NCI-H510A treated with DMSO at 0.1 percent for 48 hours (cell line): ENCODE results near the gene ISY1.
"Not testable (repeated sequence)": the region's sequence is repeated elsewhere in the genome, so short reads cannot be mapped to it uniquely, and the experiment has no call there.

ENCODE experiments used
- DNase-seq: peaks from one replicate; lab custom pipeline; 2025; lab: John Stamatoyannopoulos, UW

ISY1 gene

DNA sequence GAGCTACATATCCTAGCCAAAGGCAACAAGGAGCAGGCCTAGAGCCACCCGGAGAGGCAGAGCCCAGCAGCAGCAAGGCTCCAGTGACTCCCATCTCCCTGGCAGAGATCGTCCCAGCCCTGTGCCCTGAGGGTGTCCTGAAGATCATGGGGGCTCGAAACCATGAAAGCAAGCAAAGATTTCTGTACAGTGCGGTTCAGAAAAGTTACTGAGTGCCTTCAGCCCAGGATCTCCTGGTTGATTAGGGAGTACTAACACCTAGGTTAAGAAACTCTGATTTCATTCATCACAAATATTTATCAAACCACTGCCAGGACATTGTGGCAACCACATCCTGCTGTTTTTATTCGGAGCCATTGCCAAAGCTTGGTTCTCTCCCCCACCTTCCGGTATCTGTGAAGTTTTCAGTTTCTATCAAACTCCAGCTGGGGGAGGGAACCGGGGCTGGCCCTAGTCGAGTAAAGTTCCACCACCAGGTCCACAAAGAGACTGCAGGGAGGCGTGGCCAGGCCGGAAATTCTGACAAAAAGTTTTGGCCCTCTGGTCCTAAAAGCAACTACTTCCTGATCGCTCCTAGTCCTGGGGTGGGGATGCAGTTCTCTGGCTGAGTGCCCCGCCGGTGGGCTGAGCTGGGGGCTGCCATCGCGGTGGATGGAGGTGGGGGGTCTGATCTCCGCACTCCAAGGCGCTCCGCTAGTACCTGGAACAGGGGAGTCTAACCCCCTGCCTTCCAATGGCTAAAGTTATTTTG is 40.4 kb downstream of the ISY1 start:
- peak; percentile 14 for DNase-seq

- DNase-seq: peak; percentile 17
Measured at GRCh38 chr3:129119365-129120100, 41.3 kb downstream of the ISY1 start.

DNA sequence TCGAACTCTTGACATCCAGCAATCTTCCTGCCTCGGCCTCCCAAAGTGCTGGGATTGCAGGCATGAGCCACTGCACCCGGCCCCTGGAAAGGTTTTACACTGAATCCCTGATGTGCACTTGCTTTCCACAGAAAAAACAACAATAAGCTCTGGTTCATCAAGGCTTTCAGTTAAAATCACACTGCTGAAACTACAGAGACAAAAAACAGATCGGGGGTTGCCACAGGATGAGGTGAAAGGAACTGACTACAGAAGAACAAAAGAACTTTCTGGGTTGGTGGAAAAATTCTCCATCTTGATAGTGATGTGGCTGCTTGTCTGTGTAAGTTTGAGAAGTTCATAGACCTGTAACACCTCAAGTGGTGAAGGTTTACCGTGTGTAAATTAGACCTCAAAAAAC is 42.1 kb downstream of the ISY1 start:
- DNase-seq: no peak

DNA sequence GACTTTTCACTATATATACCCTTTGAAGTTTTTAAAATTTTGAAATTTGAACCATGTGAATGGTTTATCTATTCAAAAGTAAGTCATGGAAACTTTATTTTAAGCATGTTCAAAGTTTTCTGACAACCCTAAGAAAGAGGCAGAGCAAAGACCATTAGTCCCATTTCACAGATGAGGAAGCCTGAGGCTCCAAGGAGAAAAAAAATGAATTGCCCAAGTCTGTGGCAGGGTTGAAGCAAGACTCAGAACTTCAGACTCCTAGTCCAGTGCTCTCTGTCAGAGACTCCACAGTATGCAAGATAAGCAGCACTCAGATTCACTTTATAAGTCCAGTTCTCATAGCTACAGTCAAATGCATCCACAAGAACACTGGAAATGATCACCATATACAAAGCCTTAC is 43.7 kb downstream of the ISY1 start:
- DNase-seq: no peak

- peak; percentile 12 for DNase-seq
Measured at GRCh38 chr3:129116482-129116946, 44.3 kb downstream of the ISY1 start.

DNA sequence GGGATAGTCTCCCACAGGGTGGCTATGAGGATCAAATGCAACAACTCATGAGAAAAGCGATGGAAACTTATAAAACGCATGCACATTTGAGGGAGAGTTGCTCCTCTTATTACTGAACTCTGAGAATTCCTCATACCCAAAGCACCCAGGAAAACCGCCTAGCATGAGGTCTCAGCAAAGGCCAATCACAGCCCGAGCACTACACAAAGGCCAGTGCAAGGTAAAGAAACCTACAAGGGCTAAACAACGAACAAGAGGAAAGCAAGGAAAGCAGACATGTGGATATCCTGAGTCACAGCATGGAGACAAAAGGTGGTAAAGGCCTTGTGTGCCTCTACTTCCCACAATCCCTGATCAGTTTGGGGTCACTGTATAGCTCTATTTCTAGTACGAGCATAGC is 46.4 kb downstream of the ISY1 start:
- no peak for DNase-seq

DNA sequence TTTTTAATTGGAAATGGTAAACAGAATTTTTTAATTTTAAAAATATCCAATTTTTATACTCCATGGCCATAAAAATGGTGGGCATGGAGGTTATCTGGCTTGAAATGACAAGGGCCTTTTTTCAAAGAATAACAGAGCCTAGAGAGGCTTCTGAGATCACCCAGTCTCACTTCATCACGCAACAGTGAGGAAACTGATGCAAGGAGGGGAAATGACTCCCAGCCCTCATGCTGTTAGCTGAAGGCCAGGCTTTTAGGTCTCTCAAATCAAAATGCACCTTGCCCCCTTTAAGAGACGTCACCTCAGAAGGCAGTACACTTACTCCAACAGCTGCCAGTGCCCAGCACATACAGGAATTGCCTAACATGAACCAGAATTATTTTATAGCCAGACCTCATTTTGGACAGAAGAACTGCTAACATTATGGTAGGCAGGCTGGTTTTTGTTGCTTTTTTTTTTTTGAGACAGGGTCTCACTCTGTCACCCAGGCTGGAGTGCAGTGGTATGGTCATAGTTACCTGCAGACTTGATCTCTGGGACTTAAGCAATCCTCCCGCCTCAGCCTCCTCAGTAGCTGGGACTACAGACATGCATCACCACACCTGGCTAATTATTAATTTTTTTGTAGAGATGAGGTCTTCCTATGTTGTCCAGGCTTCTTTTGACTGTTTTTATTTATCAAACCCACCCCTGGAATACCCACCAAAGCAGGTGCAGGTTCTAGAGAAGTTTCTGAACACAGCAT is 48.4 kb downstream of the ISY1 start:
- DNase-seq: no peak

GRCh38 chr3:129111076-129111780 is 49.6 kb downstream of the ISY1 start:
- DNase-seq: not testable (repeated sequence)

DNA sequence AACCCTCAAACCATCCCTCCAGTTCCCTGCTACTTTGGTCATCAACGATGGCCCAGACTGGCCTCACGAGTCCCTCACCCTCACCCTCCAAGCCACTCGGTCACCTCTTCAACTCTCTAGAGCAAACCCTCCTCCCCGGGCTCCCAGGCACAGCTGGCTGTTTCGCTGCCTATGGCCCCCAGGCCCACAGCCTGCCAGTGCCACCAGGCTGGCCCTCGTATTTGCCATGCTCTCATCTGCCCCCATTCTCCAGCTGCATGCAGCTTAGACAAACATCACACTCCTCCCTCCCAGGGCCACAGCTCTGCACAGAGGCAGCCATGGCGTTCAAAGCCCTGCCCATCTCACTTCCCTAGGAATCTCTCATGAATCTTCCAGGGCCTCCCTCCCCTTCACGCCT is 53.1 kb downstream of the ISY1 start:
- DNase-seq: peak; percentile 50

DNA sequence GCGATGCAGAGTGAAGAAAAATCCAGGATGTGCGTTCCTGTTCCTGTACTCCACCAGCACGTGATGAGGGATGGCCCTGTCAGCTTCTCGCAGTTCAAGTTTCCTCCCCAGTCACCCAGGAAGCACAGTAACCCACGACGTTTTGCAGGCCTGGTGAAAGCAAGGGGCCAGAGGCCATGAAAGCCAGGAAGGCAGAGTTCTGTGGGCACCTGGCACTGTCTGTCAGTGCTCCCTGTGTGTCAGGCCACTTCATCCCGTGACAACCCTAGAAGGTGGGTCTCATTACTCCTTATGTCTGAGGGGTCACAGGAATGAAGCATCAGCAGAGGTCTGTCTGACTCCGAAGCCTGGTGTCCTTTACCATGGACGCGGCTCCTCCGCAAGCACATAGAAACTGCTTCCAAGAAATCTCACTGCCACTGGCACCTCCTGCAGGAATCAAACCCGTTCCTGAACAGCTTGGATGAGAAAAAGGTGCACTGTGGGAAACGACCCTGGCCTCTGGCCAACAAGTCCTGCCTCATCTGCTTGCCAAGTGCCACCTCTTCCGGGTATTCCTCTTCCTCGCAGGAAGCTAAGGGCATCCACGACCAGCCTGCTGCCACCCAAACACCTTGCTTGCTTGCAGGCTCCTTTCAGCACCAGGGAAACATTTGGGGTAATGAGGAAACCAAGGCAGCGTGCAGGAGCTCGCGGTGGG is 53.8 kb downstream of the ISY1 start:
- peak; percentile 14 for DNase-seq

DNA sequence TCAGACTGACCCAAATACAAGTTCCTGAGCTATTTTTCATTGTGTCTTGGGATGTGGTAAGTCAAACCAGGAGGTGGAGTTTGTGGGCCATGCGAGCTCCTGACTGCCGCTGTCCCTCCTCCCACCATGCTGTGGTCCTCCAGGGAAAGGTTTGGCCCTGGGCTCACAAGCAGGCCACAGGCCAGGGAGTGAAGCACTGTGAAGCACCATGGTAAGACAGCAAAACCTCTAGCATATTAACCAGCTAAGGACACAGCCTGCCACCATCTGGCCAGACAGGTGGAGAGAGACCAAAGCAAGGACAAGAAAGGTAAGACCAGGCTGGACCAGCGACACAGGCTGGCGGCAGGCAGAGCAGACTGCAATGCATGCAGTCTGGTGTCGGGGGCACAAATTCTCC is 54.5 kb downstream of the ISY1 start:
- no peak for DNase-seq

DNA sequence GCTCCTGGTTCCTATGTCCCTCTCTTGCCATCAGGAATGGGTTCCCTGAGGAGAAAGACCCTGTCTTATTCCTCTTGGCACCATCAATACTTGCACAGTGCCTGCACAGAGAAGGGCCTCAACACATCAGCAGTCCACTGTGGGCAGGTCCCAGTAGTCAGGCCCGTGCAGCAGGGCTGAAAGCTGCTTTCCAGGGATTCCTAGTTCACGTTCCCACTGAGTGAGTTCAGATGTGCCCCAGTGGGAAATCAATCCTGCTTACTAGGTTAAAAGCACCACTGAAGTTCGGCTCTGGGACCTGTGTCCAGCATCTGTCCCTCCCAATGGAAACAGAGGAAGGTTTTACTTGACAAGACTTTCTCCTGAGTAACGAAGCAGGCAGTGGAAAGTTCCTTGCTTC is 55.0 kb downstream of the ISY1 start:
- DNase-seq: no peak

GRCh38 chr3:129104498-129105079 is 56.3 kb downstream of the ISY1 start:
- no peak for DNase-seq

GRCh38 chr3:129104051-129104450 is 56.8 kb downstream of the ISY1 start:
- DNase-seq: no peak

DNA sequence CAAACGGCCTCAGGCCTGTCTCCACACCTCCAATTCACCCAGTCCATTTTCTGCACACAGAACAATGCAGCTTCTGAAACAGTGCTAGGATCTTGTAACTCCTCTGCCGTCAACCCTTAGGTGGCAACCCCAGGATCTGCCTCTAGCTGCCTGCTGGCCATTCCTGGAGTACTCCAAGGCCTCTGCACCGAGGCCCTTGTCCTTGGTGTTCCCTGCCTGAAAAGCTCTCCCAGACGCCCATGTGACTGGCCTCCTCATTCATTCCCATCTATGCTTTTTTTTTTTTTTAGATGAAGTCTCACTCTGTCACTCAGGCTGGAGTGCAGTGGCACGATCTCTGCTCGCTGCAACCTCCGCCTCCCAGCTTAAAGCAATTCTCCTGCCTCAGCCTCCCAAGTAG is 57.6 kb downstream of the ISY1 start:
- no peak for DNase-seq

- no peak for DNase-seq
Measured at GRCh38 chr3:129101370-129102138, 59.3 kb downstream of the ISY1 start.

DNA sequence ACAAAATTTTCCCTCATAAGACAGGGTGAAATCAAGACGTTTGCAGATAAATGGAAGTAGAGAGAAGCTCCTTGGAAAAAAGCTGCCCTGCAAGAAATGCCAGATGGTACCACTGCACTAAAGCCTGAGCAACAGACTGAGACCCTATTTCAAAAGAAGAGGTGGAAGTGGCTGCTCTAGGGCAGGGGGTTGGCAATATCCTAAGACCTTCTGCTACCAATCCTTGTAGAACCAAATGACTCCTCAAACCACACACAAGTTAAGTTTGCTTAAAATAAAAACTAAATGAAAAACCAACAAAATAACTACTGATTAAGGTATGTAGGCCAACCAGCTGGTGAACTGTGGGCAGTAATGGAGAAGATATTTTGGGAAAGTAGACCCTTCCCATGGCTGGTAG is 60.6 kb downstream of the ISY1 start:
- no peak for DNase-seq

DNA sequence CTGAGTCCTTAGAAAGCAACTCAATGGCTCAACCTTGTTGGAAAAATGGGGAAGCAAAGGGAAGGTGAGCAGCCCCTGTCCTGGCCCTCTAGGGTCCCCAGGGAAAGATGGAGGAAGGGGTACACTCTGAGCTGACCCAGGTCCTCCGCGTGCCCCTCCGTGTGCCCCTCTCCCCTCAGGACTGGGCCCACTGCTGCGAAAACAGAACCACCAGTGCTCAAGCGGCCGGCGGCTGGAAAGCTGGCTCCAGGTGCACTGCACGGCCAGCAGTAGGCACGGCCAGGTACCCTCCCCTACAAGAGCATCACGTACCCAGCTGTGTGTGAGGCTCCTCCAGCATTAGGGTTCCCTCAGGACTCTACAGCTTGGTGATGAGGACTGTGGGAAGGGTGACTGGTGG is 65.6 kb downstream of the ISY1 start:
- no peak for DNase-seq

DNA sequence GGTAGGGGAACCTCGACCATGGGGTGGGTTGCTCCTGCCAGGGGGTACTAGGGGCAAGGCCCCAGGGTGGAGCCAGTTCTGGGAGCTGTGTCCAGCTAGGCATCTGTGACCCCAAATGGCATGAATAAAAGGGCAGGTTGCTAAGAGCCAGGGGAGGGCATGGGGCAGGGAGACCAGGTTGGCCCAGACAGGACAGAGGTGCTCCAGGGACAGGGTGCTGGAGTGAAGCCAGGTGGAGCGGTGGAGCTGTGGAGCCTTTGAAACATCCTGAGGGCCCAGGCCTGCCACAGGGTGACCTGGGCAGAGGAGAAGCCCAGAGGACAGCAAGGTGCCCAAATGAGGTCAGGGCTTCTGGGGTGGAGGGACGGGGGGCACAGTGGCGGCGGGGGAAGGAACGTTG is 72.6 kb downstream of the ISY1 start:
- DNase-seq: not testable (repeated sequence)

DNA sequence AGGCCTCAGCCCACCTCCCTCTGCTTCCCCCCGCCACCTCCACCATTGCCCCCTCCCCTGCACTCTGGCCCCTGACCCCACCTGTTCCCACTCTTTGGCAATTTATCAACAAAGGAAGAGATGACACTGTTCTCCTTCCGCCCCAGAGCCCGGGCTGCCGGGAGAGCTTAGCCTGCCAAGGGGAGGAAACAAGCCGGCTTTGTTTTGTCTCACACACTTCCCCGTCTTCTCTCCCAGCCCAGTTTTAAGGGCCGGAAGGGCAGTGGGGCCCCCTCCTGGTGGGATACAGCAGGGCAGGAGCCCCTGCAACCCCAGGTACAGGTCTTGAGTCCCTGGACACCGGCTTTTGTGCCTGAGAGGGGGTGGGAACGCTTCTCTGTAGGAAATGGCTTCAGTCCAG is 73.0 kb downstream of the ISY1 start:
- not testable (repeated sequence) for DNase-seq
